GM18873 (cell line): ENCODE data around the gene LYPD6.
"Not testable (repeated sequence)": the region's sequence is repeated elsewhere in the genome, so short reads cannot be mapped to it uniquely, and the experiment has no call there.

Experiments used
- ATAC-seq: cut with Tn5 transposase; IDR thresholded peaks from one replicate; pipeline ENCODE4 v1.9.1; 2021; ENCODE audit warnings: mild to moderate bottlenecking, moderate library complexity, moderate number of reproducible peaks; ENCODE audit not compliant: unreplicated experiment, low FRiP score

Gene LYPD6

DNA sequence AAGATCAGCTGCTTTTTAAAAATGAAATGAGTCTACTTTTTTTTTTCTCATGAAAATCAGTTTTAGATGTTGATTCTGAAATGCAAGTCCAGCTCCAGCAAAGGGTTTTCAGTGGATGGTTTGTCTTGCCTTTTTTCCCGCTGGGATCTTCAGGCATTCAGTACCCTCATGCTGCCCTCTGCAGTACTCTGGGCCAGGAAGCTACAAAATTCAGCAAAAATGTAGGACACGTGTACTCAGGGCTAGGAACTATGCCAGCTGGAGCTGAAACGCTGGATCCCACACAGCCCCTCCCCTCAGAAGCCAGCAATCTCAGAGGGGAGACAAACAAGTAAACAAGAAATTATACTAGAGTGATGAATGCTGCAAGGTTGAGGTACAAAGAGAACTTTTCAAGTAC lies 159.9 kb downstream of the LYPD6 start:
- no peak for ATAC-seq

DNA sequence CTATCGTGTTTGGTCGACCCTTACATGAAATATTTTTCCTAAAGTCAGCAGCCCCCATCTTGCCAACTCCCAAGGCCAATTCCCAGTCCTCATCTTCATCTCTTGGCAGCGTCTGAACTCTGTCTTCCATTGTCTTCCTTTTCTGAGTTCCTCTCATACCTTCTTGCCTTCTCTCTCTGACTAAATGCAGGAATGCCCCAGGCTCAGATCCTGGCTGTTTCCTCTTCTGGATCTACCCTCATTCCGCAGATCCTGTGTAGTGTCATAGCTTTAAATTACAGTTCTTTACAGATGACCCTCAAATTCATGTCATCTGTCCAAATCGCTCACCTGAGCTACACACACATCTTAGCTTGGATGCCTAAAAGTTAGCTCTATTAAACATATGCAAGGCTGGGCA lies 162.5 kb downstream of the LYPD6 start:
- no peak for ATAC-seq

DNA sequence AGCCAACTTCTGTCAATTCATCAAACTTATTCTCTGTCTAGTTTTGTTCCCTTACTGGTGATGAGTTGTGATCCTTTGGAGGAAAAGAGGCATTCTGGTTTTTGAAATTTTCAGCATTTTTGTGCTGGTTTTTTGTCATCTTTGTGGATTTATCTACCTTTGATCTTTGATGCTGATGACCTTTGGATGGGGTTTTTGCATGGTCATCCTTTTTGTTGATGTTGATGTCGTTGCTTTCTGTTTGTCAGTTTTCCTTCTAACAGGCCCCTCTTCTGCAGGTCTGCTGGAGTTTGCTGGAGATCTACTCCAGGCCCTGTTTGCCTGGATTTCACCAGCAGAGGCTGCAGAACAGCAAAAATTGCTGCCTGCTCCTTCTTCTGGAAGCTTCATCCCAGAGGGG lies 168.8 kb downstream of the LYPD6 start:
- not testable (repeated sequence) for ATAC-seq

DNA sequence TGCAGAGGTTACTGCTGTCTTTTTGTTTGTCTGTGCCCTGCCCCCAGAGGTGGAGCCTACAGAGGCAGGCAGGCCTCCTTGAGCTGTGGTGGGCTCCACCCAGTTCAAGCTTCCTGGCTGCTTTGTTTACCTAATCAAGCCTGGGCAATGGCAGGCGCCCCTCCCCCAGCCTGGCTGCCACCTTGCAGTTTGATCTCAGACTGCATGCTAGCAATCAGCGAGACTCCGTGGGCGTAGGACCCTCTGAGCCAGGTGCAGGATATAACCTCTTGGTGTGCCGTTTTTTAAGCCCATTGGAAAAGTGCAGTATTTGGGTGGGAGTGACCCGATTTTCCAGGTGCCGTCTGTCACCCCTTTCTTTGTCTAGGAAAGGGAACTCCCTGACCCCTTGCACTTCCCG lies 176.4 kb downstream of the LYPD6 start:
- not testable (repeated sequence) for ATAC-seq

DNA sequence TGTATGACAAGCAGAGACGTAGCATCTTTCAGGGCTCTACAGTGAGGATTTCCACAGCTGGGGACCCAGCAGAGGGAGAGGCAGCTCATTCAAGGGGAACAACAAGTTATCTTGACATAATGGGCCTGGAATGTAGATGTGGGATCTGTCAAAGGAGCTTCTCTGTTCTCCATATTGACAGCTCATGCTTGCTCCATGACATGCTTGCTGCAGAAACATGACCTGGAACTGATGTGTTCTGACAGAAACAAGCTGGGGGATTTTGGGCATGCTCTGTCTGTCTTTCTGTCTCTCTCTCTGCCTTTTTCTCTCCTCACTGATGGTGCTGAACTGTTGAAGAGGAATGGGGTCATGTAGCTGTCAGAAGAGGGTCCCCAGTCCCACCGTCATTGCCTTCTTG lies 177.6 kb downstream of the LYPD6 start:
- ATAC-seq, result no peak

DNA sequence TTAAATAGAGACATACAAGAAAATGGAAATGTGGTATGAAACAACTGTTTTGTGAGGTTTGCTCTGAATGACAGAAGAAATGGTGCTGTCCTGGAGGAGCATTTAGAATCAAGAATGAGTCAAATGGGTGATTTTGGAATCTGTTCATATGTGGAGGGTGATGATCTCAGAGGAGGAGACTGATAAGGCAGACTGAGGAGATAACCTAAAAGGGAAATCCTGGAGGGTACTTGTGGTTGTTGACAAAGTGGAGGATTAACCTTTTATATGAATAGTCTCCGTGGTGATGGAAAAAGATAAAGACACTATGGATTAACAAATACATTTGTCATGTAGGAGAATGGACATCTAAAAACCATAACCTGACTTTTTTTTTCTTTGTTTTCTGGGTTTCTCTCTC lies 183.1 kb downstream of the LYPD6 start:
- ATAC-seq, result no peak
